Head of caudate nucleus (tissue), 42 donors: ENCODE results near the gene MTRF1L.
A peak's percentile ranks its signal among the peaks of the same experiment; 100 is the strongest.
"Not testable (repeated sequence)": the region's sequence is repeated elsewhere in the genome, so short reads cannot be mapped to it uniquely, and the experiment has no call there.

Experiments
- DNase-seq, 42 donors: peaks; one replicate each; pipeline versions ENCODE4 v3.0.0 to v3.0.0-alpha.2; 2020 to 2021; ENCODE audit warnings: mixed read lengths in 7 of 42
- intact Hi-C: fragments of 100-400 bp; cut with DNase I; formaldehyde crosslinking; loops from one replicate; pipeline ENCODE4 v1.15.0; 2022

MTRF1L gene

GRCh38 chr6:152980656-152981055, 21.9 kb downstream of the MTRF1L start:
- DNase-seq: no peak
- intact Hi-C loops: no loop called here

DNA sequence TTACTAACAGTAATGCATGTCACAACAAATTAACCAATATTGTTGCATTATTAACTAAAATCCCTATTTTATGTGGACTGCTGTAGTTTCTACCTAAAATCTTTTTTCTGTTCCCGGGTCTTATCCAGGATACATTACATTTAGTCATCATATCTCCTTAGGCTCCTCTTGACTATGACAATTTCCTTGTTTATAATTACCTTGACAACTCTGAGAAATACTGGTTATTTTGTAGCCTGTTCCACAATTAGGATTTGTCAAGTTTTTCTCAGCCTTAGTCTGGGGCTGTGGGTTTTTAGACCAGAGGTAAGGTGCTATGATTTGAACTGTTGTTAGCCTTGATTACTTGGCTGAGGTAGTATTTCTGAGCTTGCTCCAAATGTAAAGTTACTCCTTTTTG, 23.4 kb downstream of the MTRF1L start:
- intact Hi-C loops: no loop called here
- DNase-seq: no peak

DNA sequence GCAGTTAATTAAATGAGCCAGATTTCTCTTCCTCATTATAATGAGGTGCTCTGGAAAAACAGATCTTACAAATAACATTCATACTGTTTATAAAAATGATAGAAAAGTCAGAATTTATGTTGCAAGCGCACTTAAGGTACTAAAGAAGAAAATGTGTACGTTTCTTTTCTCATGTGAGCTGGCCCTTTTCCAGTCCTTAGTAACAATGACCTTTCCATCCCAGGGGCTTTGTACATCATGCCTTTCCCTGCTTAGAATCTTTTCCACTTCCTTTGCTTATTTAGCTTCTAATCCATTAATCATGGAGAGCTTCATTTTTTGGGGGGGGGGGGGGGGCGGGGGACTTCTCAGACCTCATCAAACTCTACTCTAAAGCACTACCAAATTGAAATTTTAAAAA, 24.5 kb downstream of the MTRF1L start:
- no peak for DNase-seq
- intact Hi-C loops: no loop called here

- no peak for DNase-seq
- intact Hi-C loops: no loop called here
Measured at GRCh38 chr6:152977556-152977955, 25.0 kb downstream of the MTRF1L start.

DNA sequence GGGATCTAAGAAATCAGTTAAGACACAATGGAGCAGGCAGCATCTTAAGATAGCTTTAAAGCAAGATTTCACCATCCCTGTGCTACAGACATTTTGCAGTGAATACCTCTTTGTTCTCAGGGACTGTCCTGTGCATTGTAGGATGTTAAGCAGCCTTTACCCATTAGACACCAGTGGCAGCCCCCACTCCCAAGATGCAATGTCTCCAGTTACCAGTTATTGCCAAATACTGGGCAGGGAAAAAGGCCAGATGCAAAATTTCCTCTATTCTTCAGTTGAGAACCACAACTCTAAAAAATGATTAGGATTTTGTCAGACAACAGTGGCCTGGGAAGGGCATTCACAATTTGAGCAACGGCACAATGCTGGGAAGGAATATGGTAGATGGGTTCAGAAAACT, 25.8 kb downstream of the MTRF1L start:
- no peak for DNase-seq
- intact Hi-C loops: no loop called here

DNA sequence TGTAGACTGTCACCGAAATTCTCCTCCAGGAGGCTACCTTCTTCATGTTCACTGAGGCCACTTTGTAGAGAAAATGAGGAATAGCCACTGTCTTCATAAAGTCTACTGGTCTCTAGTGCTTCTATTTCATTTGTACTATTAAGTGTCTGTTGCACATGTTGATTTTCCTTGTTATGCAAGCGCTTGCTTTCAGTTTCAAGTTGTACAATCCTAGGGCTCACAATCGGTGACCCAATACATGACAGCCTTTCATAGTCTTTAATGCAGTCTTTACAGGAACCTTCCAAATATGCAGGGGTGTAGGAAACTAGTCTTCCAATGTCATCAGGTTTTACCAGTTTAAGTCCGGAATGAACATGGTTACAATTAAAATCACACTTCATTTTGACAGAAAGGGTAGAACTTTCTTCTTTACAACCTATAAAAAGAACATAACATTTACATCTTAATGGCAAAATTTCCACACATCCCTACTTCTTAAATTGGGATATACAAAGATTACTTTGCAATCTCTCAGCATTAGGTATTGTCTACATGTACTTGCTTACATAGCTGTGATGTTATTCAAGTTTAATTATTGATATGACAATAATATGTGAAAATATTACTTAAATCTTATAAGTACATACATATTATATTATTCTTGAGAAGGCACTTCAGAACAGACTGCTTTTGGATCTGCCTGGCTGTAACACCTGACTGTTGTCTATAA, 27.1 kb downstream of the MTRF1L start:
- intact Hi-C loops: no loop called here
- DNase-seq: no peak

DNA sequence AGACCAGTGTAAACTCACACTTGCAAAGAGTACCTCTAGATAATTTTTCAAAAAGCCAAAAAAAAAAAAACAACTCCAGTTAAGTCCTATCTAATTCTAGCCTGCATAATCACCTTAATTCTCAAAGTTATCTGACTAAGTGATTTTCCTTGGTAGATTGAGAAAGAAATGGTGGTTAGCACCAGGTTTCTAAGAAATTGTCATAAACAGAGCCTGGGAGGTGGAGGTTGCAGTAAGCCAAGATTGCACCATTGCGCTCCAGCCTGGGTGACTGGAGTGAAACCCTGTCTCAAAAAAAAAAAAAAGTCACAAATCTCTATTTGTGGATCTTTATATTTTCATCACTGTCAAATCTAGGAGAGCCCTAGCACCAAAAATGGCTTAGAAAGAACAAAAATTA, 28.6 kb downstream of the MTRF1L start:
- intact Hi-C loops: no loop called here

GRCh38 chr6:152969688-152970418, 32.7 kb downstream of the MTRF1L start:
- DNase-seq: no peak
- intact Hi-C loops: no loop called here

More for the DNA sequence above, 28.6 kb downstream of the MTRF1L start:
- DNase-seq: no peak

DNA sequence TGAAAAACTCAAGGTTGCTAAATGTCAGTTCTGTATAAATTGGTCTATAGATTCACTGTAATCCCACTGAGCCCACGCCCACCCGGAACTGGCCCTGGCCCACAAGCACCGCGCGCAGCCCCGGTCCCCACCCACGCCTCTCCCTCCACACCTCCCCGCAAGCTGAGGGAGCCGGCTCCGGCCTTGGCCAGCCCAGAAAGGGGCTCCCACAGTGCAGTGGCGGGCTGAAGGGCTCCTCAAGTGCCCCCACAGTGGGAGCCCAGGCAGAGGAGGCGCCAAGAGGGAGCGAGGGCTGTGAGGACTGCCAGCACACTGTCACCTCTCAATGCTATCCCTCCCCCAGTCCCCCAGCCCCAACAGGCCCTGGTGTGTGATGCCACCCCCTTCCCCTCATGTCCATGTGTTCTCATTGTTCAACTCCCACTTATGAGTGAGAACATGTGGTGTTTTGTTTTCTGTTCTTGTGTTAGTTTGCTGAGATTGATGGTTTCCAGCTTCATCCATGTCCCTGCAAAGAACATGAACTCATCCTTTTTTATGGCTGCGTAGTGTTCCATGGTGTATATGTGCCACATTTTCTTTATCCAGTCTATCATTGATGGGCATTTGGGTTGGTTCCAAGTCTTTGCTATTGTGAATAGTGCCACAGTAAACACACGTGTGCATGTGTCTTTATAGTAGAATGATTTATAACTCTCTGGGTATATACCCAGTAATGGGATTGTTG, 36.2 kb downstream of the MTRF1L start:
- DNase-seq, intact Hi-C loops: not testable (repeated sequence)

- intact Hi-C loops: no loop called here
- DNase-seq: no peak
Measured at GRCh38 chr6:152959333-152959732, 43.2 kb downstream of the MTRF1L start.

DNA sequence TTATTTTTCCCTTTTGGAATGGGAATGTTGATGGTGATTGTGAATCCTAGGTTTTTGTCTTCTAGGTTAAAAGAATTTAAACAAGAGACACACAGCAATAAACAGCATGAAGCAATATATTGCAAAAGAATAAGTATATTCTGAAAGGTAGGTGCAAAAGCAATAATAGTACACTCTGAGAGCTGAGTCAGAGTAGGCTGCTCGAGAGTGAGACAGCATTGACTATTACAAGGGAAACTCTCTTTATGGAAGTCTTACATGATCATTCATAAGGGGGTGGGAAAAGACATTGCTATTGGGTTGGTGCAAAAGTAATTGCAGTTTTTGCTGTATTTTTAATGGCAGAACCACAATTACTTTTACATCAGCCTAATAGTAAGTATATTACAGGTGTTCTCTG, 44.7 kb downstream of the MTRF1L start:
- no peak for DNase-seq
- intact Hi-C loops: no loop called here

DNA sequence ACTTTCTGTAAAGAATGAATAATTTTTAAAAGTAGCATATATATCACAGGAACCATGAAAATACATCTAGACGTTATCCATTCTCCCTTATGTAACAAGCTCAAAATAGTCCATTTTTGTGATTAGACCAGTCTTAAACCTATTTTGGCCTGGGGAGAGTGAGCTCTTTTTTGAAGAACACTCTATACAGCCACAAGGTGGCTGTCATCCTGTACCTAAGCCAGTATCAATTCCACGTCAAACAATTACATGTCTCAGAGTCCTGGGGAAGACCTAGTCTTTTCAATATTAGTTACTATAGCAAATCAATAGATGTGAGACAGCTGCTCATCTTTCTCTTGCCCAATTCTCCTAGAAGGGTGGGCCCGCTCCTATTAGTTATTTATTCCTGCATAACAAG, 48.1 kb downstream of the MTRF1L start:
- DNase-seq: no peak
- intact Hi-C loops: no loop called here

DNA sequence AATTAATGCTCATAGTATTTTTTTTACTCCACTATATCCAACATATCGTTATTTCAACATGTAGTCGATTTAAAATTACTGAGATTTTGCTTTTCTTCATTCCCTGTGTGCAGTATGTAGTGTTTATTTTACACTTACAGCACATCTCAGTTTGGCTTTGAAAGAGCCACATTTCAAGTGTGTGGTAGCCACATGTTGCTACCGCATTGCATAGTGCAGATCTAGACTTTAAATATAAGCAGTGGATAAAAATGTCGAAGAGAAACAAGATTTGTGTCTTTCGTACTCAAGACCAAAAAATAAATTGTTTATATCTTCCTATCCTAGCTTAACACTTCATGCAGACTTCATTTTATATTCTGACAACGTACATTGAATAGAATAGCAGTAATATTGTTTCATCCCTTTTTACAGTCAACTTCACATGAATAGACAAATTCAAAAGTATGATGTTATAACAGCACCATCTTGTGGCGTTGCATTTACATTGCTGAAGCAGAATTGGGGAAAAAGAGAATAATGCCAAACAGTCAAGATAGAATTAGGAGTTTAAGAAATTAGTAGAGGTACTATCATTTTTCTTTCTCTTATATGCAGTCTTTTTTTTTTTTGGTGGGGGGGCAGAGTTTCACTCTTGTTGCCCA, 49.5 kb downstream of the MTRF1L start:
- peak in 3 of 42 donors; percentile 1 to 46 (median 37) for DNase-seq
- intact Hi-C loops: no loop called here

GRCh38 chr6:152952045-152952444, 50.5 kb downstream of the MTRF1L start:
- intact Hi-C loops: no loop called here
- no peak for DNase-seq

DNA sequence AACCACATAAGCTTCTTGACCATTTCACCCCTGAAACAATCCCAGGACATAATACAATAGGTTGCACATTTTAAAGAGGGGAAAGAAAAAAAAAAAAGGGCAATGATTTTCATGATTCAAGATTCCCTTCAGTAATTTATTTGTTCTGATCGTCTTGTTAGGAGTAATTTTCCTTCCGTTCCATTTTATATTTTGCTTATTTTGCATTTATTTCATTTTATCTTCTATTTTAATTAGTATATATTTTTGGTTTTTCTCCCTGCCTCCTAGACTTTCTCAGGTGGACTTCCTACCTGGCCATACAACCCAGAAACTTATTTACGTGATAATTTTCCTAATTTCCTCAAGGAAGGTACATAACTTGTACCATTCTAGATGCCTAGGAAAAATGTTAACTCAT, 52.3 kb downstream of the MTRF1L start:
- intact Hi-C loops: no loop called here
- no peak for DNase-seq

GRCh38 chr6:152948150-152948768, 54.2 kb downstream of the MTRF1L start:
- peak in 6 of 42 donors; percentile 5 to 52 (median 16) for DNase-seq
- intact Hi-C loops: no loop called here

DNA sequence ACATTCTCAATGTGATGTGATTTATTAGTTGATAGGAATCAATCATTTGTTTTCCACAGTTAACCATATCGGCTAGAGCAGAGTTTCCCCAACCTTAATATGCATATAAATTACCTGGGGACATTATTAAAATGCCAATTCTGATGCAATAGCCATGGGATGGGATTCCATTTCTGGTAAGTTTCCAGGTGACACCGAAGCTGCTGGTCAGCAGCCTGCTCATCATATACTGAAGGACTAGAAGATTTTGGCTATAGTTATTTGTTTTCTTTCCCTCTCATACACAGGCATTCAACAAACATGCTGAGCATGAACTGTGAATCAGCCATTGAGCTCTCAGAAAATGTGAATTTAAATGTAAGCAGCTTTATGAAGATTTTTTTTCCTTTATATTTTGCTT, 55.5 kb downstream of the MTRF1L start:
- no peak for DNase-seq
- intact Hi-C loops: no loop called here

DNA sequence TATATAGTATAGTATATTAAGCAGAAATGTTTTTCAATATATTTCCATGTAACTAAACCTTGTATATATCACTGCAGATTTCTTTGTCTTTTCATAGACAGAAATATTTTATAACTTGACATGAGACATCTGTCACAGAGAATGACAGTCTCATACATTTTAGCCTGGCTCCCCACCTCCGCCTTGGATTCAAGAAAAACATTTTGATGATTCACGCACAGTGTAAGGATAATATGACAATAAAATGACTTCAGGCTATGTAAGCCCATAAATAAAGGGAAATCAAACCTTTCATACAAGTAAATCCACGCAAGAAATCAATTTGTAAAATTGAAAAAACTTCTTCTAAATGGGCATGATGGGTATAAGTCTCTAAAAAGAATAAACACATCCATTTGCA, 56.0 kb downstream of the MTRF1L start:
- intact Hi-C loops: no loop called here
- no peak for DNase-seq

- DNase-seq: no peak
- intact Hi-C loops: no loop called here
Measured at GRCh38 chr6:152943260-152943897, 59.1 kb downstream of the MTRF1L start.
